Measurements from ENCODE around the gene SULT1E1. TPM values are rescaled to one million over a fixed set of nuclear protein-coding genes. Genes with fewer than 3 reads are reported as not detected.

Gene SULT1E1
- total RNA-seq, 4 donors from 2014 or later: not detected

- Histone ChIP-seq H3K4me1 (no peaks in the 10 kb centered on the region), H3K27me3 (no peaks in the 10 kb centered on the region), H3K9me3 (no peaks in the 10 kb centered on the region), H3K36me3 (no peaks in the 10 kb centered on the region), H3K27ac (no peak overlapping the region), H3K4me3 (no peak overlapping the region)
- intact Hi-C loops (cut with DNase I; ENCODE audit: low total_unique reads): no loop called here
- in situ Hi-C loops (cut with MboI; ENCODE audit: low sequenced_read_pairs in 4 of 4): loop anchor here in 1 of 4 donors (25.0 kb wide), 1 partner anchor 207 kb away; no protein-coding TSS in a partner anchor
- ATAC-seq (no peak), DNase-seq (no peak)
- no peak for TF ChIP-seq POLR2A (IDR thresholded peaks at IDR 0.05)
- TF ChIP-seq CTCF (IDR thresholded peaks at IDR 0.05 in 4 of 5, conservative IDR thresholded peaks at IDR 0.05 in 1 of 5): no peak
These were observed 34.2 kb upstream of the SULT1E1 start for GRCh38 chr4:69894186-69894585.

DNA sequence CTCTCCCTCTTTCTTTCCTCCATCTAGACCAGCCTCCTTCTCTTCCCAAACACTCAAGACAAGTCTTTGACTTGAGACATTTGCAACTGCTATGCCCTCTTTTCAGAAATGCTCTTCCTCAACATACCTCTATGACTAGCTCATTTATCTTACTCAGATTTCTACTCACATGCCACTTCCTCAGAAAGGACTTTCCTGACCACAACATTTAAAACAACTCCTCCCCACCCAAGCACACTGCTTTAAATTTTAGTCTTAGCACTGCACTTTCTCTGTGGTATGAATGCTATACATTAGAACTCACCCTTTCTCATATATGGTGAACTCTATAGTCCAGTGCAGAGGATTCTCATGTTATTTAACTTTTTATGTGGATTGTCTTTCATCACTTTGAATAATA, 28.4 kb upstream of the SULT1E1 start:
- Histone ChIP-seq H3K27ac (no peak overlapping the region), H3K4me3 (no peak overlapping the region), H3K4me1 (no peaks in the 10 kb centered on the region), H3K27me3 (no peaks in the 10 kb centered on the region), H3K36me3 (no peaks in the 10 kb centered on the region), H3K9me3 (no peaks in the 10 kb centered on the region)
- ATAC-seq (no peak), DNase-seq (no peak)
- TF ChIP-seq CTCF (IDR thresholded peaks at IDR 0.05 in 4 of 5, conservative IDR thresholded peaks at IDR 0.05 in 1 of 5): no peak
- no peak for TF ChIP-seq POLR2A (IDR thresholded peaks at IDR 0.05)
- in situ Hi-C loops (cut with MboI; ENCODE audit: low sequenced_read_pairs in 4 of 4) (loop anchor here in 2 of 4 donors (10.0 to 25.0 kb wide), 2 partner anchors 194 to 201 kb away; no protein-coding TSS in a partner anchor), intact Hi-C loops (cut with DNase I; ENCODE audit: low total_unique reads) (no loop called here)

DNA sequence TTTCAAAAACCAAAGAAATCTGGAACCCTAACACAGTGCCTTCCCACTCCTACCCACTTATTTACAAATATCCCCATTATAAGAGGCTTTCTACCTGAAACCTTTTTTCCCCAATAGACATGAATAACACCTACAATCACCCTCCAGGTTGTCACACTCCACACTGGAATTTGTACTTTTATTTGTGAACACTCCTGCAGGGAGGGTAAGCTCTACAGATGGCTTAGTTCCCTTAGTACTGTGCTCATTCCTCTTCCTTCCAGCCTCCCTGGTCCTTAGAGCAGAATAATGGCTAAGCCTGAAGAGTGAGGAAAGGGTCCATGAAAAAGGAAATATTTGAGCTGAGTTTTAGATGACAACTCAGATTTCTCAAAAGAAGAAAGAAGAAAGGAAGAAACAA, 22.2 kb upstream of the SULT1E1 start:
- in situ Hi-C loops (cut with MboI; ENCODE audit: low sequenced_read_pairs in 4 of 4): loop anchor here in 3 of 4 donors (5.0 to 25.0 kb wide), 3 partner anchors 187 to 195 kb away; no protein-coding TSS in a partner anchor
- TF ChIP-seq POLR2A (IDR thresholded peaks at IDR 0.05) (no peak), CTCF (IDR thresholded peaks at IDR 0.05 in 4 of 5, conservative IDR thresholded peaks at IDR 0.05 in 1 of 5) (no peak)
- Histone ChIP-seq H3K27ac (no peak overlapping the region), H3K4me1 (no peaks in the 10 kb centered on the region), H3K27me3 (no peaks in the 10 kb centered on the region), H3K36me3 (no peaks in the 10 kb centered on the region), H3K4me3 (no peak overlapping the region), H3K9me3 (no peaks in the 10 kb centered on the region)
- ATAC-seq (no peak), DNase-seq (no peak)
- intact Hi-C loops (cut with DNase I; ENCODE audit: low total_unique reads): no loop called here

GRCh38 chr4:69881173-69881773, 21.3 kb upstream of the SULT1E1 start:
- no peak for ATAC-seq
- H3K36me3 ChIP-seq: no peaks in the 10 kb centered on the region
- intact Hi-C loops (cut with DNase I; ENCODE audit: low total_unique reads): no loop called here
- peak in 3 of 5 experiments; percentile 25 to 41 (median 31) for TF ChIP-seq CTCF (IDR thresholded peaks at IDR 0.05 in 4 of 5, conservative IDR thresholded peaks at IDR 0.05 in 1 of 5)
- no peak for TF ChIP-seq POLR2A (IDR thresholded peaks at IDR 0.05)
- H3K4me3 ChIP-seq: no peak overlapping the region
- no peaks in the 10 kb centered on the region for H3K4me1 ChIP-seq
- no peaks in the 10 kb centered on the region for H3K27me3 ChIP-seq
- DNase-seq: peak in 1 of 2 donors; percentile 2
- no peaks in the 10 kb centered on the region for H3K9me3 ChIP-seq
- in situ Hi-C loops (cut with MboI; ENCODE audit: low sequenced_read_pairs in 4 of 4): loop anchor here in 3 of 4 donors (5.0 to 25.0 kb wide), 3 partner anchors 186 to 194 kb away; no protein-coding TSS in a partner anchor
- no peak overlapping the region for H3K27ac ChIP-seq
